HUES64 (cell line): ENCODE data around the gene OR51G1. TPM values are rescaled to one million over a fixed set of nuclear protein-coding genes. Genes with fewer than 3 reads are reported as not detected.
"Not testable (repeated sequence)": the region's sequence is repeated elsewhere in the genome, so short reads cannot be mapped to it uniquely, and the experiment has no call there.

Experiments
- H3K27ac ChIP-seq: 2 replicates; pipeline ENCODE4 v1.7.0; 2013; ENCODE audit warnings: low read depth, low read length, inconsistent platforms
- H3K27me3 ChIP-seq: 2 replicates; pipeline ENCODE4 v1.6.1; 2013; ENCODE audit warnings: mild to moderate bottlenecking, low read length; ENCODE audit not compliant: insufficient read depth
- H3K36me3 ChIP-seq: 2 replicates; pipeline ENCODE4 v1.6.1; 2013; ENCODE audit warnings: mild to moderate bottlenecking, low read length; ENCODE audit not compliant: insufficient read depth
- H3K4me1 ChIP-seq: 2 replicates; pipeline ENCODE4 v1.6.1; 2013; ENCODE audit warnings: mild to moderate bottlenecking, low read length, moderate library complexity; ENCODE audit not compliant: insufficient read depth
- H3K4me3 ChIP-seq: 2 replicates; pipeline ENCODE4 v1.5.1; 2013; ENCODE audit warnings: mild to moderate bottlenecking, low read length, moderate library complexity
- H3K9ac ChIP-seq: 2 replicates; pipeline ENCODE4 v1.6.1; 2013; ENCODE audit warnings: mild to moderate bottlenecking, low read depth, low read length
- H3K9me3 ChIP-seq: 2 replicates; pipeline ENCODE4 v1.6.1; 2013; ENCODE audit warnings: low read depth, low read length; ENCODE audit not compliant: insufficient read depth
- WGBS: fragments of 150-250, 120-280 bp; methylation state at CpG from one replicate; pipeline ENCODE4 v1.1.7; 2013; ENCODE audit warnings: missing lambda C conversion rate; 5-methylcytosine and 5-hydroxymethylcytosine counted together
- polyA plus RNA-seq, 2 experiments: library from polyadenylated mRNA; stranded (reverse); fragments of 50-300 nt; gene quantifications; one replicate each; pipeline ENCODE4 v1.2.3, GENCODE V29; 2013

The OR51G1 gene, protein sequence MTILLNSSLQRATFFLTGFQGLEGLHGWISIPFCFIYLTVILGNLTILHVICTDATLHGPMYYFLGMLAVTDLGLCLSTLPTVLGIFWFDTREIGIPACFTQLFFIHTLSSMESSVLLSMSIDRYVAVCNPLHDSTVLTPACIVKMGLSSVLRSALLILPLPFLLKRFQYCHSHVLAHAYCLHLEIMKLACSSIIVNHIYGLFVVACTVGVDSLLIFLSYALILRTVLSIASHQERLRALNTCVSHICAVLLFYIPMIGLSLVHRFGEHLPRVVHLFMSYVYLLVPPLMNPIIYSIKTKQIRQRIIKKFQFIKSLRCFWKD
- polyA plus RNA-seq (2013, experiment 1 of 2) = not detected
- not detected for polyA plus RNA-seq (2013, experiment 2 of 2)

DNA sequence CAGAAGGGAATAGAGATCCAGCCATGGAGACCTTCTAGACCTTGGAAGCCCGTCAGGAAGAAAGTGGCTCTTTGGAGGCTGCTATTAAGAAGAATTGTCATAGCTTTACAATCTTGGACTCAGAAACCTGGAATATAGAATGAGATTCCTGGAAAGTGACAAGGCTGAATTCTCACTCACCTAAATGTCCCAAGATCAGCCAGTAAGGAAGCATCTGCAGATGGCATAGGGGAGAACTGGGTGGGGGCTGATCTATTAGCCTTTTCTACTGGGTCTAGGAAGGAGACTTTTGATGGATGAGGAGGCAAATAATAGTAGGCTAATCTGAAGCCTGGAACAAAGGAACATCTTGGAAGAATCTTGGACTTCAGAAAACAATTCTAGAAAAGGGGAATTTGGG is at the start of gene OR51G1:
Gene OR51G1 (minus strand): TSS at position 101 of the 400 bp plus-strand sequence. CDS start 0 bp downstream, at position 101.
- Histone ChIP-seq H3K4me3 (no peak within 1 kb of the TSS), H3K9ac (no peak within 1 kb of the TSS), H3K36me3 (no peaks in the 10 kb centered on the region), H3K4me1 (no peaks in the 10 kb centered on the region), H3K27me3 (no peaks in the 10 kb centered on the region), H3K9me3 (no peaks in the 10 kb centered on the region), H3K27ac (no peak within 1 kb of the TSS)
- WGBS = 84% methylated on average over 1 of the region's 1 CpG

DNA sequence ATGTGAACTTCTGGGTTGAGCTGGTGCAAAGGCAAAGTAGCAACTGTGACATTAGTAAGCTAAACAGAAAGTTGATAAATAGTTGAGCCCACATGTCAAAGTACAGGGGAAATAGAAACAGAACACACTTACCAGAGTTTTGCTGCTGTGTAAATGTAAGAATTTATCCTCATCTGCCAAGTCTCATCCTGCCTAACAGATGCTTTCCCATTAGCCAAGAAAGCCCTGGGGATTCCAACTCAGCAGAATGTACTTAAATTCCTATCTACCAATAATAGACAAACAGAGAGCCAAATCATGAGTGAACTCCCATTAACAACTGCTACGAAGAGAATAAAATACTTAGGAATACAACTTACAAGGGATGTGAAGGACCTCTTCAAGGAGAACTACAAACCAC is 38.7 kb upstream of the OR51G1 start:
- H3K27me3 ChIP-seq = no peaks in the 10 kb centered on the region
- no peaks in the 10 kb centered on the region for H3K9me3 ChIP-seq
- 85% methylated on average over 1 of the region's 1 CpG for whole genome bisulfite sequencing
- no peak overlapping the region for H3K9ac ChIP-seq
- no peaks in the 10 kb centered on the region for H3K4me1 ChIP-seq
- H3K4me3 ChIP-seq = no peak overlapping the region
- no peaks in the 10 kb centered on the region for H3K36me3 ChIP-seq
- no peak overlapping the region for H3K27ac ChIP-seq

GRCh38 chr11:4960877-4961276 is 36.7 kb upstream of the OR51G1 start:
- Histone ChIP-seq H3K27me3 (no peaks in the 10 kb centered on the region), H3K9me3 (no peaks in the 10 kb centered on the region), H3K27ac (no peak overlapping the region), H3K4me1 (no peaks in the 10 kb centered on the region), H3K4me3 (no peak overlapping the region), H3K9ac (no peak overlapping the region), H3K36me3 (no peaks in the 10 kb centered on the region)
- 95% methylated on average over 3 of the region's 3 CpGs for WGBS

DNA sequence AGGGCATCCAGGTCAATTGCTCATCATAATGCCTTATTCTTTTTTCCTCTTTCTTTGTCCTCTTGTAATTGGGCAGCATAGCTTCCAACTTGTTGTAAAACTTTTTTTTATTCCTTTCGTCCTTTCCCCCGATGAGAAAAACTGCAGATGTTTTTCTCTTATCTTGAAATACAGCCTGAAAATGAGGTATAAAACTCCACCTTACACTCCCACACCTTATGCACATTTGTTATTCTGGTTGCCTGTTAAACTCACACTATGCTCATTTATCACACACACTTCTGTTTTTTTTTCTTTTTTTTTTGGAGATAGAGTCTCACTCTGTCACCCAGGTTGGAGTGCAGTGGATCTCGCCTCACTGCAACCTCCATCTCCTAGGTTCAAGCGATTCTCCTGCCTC is 33.3 kb upstream of the OR51G1 start:
- H3K9me3 ChIP-seq = no peaks in the 10 kb centered on the region
- H3K36me3 ChIP-seq = no peaks in the 10 kb centered on the region
- H3K27ac ChIP-seq = no peak overlapping the region
- 94% methylated on average over 4 of the region's 4 CpGs for WGBS
- no peaks in the 10 kb centered on the region for H3K27me3 ChIP-seq
- no peak overlapping the region for H3K9ac ChIP-seq
- no peak overlapping the region for H3K4me3 ChIP-seq
- no peaks in the 10 kb centered on the region for H3K4me1 ChIP-seq

DNA sequence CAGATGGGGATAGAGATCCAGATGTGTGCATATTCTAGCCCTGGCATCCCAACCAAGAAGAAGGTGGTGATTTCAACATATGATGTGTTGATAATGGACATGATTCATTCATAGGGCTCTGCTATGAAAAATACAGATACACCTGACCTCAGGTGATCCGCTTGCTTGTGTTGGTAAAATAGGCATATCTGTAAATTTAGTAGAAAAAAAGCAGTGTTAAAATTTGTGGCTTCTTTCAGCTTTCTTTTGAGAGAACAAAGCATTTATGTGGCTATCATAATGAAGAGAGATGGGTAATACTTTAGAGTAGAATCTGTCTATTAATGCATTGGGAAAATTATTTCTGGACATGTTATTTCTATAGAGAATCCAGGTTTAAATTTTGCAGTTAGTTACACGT is 31.5 kb upstream of the OR51G1 start, which contains the start of gene OR51A2:
Gene OR51A2 (minus strand): TSS at position 101 of the 400 bp plus-strand sequence. CDS start 0 bp downstream, at position 101.
- H3K27me3 ChIP-seq, H3K9ac ChIP-seq, H3K9me3 ChIP-seq, H3K36me3 ChIP-seq, H3K4me3 ChIP-seq, H3K27ac ChIP-seq, H3K4me1 ChIP-seq: not testable (repeated sequence)
- WGBS = 98% methylated on average over 2 of the region's 2 CpGs

- Histone ChIP-seq H3K36me3 (no peaks in the 10 kb centered on the region), H3K27me3 (no peaks in the 10 kb centered on the region), H3K4me3 (no peak within 1 kb of the TSS), H3K9me3 (no peaks in the 10 kb centered on the region), H3K27ac (no peak within 1 kb of the TSS), H3K4me1 (no peaks in the 10 kb centered on the region), H3K9ac (no peak within 1 kb of the TSS)
Measured at GRCh38 chr11:4947505-4947904, 23.4 kb upstream of the OR51G1 start, which contains the start of gene OR51A4. TSS of gene OR51A4 (minus strand) at chr11:4947605. CDS start at chr11:4947100, 505 bp downstream.

DNA sequence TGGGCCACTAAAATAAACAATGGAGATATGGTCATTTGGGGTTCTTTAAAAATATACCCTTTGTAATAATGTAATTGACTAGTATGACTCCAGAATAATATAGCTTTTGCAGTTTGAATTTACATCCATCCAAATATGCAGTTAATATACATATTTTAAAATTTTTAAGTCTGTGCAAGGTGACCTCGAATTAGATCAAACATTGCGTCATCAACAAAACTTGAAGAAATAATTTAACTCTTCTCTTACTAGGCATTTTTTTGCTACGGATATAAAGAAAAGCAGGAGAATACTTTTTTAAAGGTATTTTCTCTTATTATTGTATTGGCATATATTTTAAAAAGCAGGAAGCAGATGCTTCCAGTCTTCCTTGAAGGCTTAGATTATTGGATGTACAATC is 12.6 kb upstream of the OR51G1 start:
- H3K27ac ChIP-seq = no peak overlapping the region
- WGBS = no CpG with 5 or more reads among the region's 3 CpGs
- H3K36me3 ChIP-seq = no peaks in the 10 kb centered on the region
- H3K27me3 ChIP-seq = no peaks in the 10 kb centered on the region
- H3K9ac ChIP-seq = no peak overlapping the region
- no peaks in the 10 kb centered on the region for H3K9me3 ChIP-seq
- H3K4me1 ChIP-seq = no peaks in the 10 kb centered on the region
- H3K4me3 ChIP-seq = no peak overlapping the region

DNA sequence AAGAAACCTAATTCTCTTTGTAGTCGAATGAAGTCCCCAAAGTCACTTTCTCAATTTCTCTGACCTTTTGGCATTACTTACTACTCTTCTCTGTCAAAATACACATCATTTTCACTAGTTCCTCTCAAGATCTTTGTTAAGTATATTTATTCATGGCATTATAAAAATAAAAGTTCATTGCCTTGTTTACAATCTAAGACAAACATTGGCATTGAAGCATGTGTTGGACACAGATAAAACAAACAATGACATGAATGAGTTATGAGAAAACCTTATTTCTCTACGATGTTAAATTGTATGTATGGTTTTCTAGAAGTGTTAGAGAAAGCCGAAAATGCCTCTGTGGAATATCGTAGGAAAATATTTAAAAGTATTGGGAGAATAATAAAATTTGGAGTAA is 8.6 kb upstream of the OR51G1 start:
- H3K9ac ChIP-seq = no peak overlapping the region
- H3K4me1 ChIP-seq = no peaks in the 10 kb centered on the region
- no peak overlapping the region for H3K27ac ChIP-seq
- H3K4me3 ChIP-seq = no peak overlapping the region
- no peaks in the 10 kb centered on the region for H3K9me3 ChIP-seq
- no peaks in the 10 kb centered on the region for H3K27me3 ChIP-seq
- WGBS = 91% methylated on average over 4 of the region's 4 CpGs
- no peaks in the 10 kb centered on the region for H3K36me3 ChIP-seq

GRCh38 chr11:4926608-4927007 is 2.5 kb upstream of the OR51G1 start:
- Histone ChIP-seq H3K9ac (no peak overlapping the region), H3K27me3 (no peaks in the 10 kb centered on the region), H3K4me1 (no peaks in the 10 kb centered on the region), H3K36me3 (no peaks in the 10 kb centered on the region), H3K4me3 (no peak overlapping the region), H3K9me3 (no peaks in the 10 kb centered on the region), H3K27ac (no peak overlapping the region)

GRCh38 chr11:4922304-4922703 is 1.8 kb downstream of the OR51G1 start:
- no peaks in the 10 kb centered on the region for H3K9me3 ChIP-seq
- no peak overlapping the region for H3K27ac ChIP-seq
- WGBS = 92% methylated on average over 1 of the region's 1 CpG
- no peak overlapping the region for H3K4me3 ChIP-seq
- no peaks in the 10 kb centered on the region for H3K27me3 ChIP-seq
- no peaks in the 10 kb centered on the region for H3K4me1 ChIP-seq
- no peaks in the 10 kb centered on the region for H3K36me3 ChIP-seq
- no peak overlapping the region for H3K9ac ChIP-seq

- no peak overlapping the region for H3K4me3 ChIP-seq
- no peaks in the 10 kb centered on the region for H3K27me3 ChIP-seq
- WGBS = 80% methylated on average over 1 of the region's 1 CpG
- H3K36me3 ChIP-seq = no peaks in the 10 kb centered on the region
- no peaks in the 10 kb centered on the region for H3K4me1 ChIP-seq
- no peak overlapping the region for H3K27ac ChIP-seq
- no peak overlapping the region for H3K9ac ChIP-seq
- H3K9me3 ChIP-seq = no peaks in the 10 kb centered on the region
Measured at GRCh38 chr11:4921796-4922195, 2.3 kb downstream of the OR51G1 start.

DNA sequence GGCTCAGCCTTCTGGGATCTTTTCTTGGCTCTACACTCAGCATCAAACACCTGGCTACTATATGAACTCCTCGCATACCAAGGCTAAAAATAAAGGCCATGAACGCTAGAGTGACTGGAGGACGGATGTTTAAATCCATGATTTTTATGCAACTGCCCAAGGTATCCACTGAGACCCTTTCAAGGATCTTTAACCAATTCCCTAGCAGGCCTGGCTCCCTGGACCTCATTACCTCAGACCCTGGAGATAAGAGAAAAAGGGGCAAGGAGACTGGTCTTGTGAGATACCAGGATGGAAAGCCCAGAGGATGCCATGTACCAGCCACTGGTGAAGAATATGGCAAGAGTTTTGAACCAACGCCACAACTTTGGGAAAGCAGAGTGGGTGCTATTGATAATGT is 4.9 kb downstream of the OR51G1 start, which contains the start of gene OR51G2:
Gene OR51G2 (minus strand): TSS at position 101 of the 400 bp plus-strand sequence. CDS start 3,687 bp downstream, outside the sequence.
- Histone ChIP-seq H3K4me3 (no peak within 1 kb of the TSS), H3K36me3 (no peaks in the 10 kb centered on the region), H3K27ac (no peak within 1 kb of the TSS), H3K9me3 (no peaks in the 10 kb centered on the region), H3K9ac (no peak within 1 kb of the TSS), H3K27me3 (no peaks in the 10 kb centered on the region), H3K4me1 (no peaks in the 10 kb centered on the region)
- 97% methylated on average over 4 of the region's 4 CpGs for WGBS
